Thyroid gland (tissue), 4 donors: ENCODE results near the gene LTA4H. TPM values are rescaled to one million over a fixed set of nuclear protein-coding genes. Genes with fewer than 3 reads are reported as not detected.

Experiments used
- DNase-seq, 2 donors: peaks; one replicate each; pipeline ENCODE4 v3.0.0-alpha.2; 2019
- H3K27ac ChIP-seq, 3 donors: fragments of 200-600 bp; sonication (generic); 1 replicate in 2 of 3; 2 replicates in 1 of 3; pipeline ENCODE4 v1.5.1; 2016 to 2019; ENCODE audit warnings: mild to moderate bottlenecking in 1 of 3, moderate library complexity in 1 of 3
- H3K27me3 ChIP-seq: fragments of 200-600 bp; sonication (generic); one replicate; pipeline ENCODE4 v1.5.1; 2019
- H3K36me3 ChIP-seq, 2 donors: fragments of 200-600 bp; sonication (generic); one replicate each; pipeline ENCODE4 v1.5.1; 2016 to 2019
- H3K4me1 ChIP-seq, 2 donors: fragments of 200-600 bp; sonication (generic); one replicate each; pipeline ENCODE4 v1.5.1; 2017 to 2019
- H3K4me3 ChIP-seq, 3 donors: fragments of 200-600 bp; sonication (generic); replicated peaks in 1 of 3; 1 replicate in 2 of 3; 2 replicates in 1 of 3; pipeline ENCODE4 v1.5.1; 2016; ENCODE audit warnings: mild to moderate bottlenecking in 1 of 3
- H3K9me3 ChIP-seq: fragments of 200-600 bp; sonication (generic); one replicate; pipeline ENCODE4 v1.5.1; 2017
- POLR2A ChIP-seq, 2 donors: fragments of 450-650 bp; IDR thresholded peaks; one replicate each; pipeline ENCODE4 v1.6.1; 2017; ENCODE audit warnings: antibody characterized with exemption in 2 of 2, mild to moderate bottlenecking in 2 of 2, moderate library complexity in 1 of 2
- WGBS, 2 donors: methylation state at CpG; one replicate each; pipeline ENCODE4 v1.1.5; 2017; 5-methylcytosine and 5-hydroxymethylcytosine counted together
- intact Hi-C: fragments of 100-400 bp; cut with DNase I; formaldehyde crosslinking; loops from one replicate; pipeline ENCODE4 v1.15.1; 2023
- total RNA-seq, 4 donors: library from RNA; depleted of rRNA; stranded (reverse); fragments of >200 nt; gene quantifications; one replicate each; pipeline ENCODE4 v1.2.3, GENCODE V29; 2016
- TF ChIP-seq, protein P1 (sequence below), 6 experiments: fragments of 200-600 bp in 3 of 6; fragments of 450-650 bp in 3 of 6; sonication (generic) in 3 of 6; IDR thresholded peaks; one replicate each; pipeline ENCODE4 v1.5.1; 2016 to 2019; ENCODE audit warnings: antibody characterized with exemption in 6 of 6, mild to moderate bottlenecking in 2 of 6, inconsistent platforms in 1 of 6, moderate library complexity in 1 of 6

Gene LTA4H
- total RNA-seq, 4 donors from 2014 or later, result 70.1 to 102 (median 75.0) TPM

DNA sequence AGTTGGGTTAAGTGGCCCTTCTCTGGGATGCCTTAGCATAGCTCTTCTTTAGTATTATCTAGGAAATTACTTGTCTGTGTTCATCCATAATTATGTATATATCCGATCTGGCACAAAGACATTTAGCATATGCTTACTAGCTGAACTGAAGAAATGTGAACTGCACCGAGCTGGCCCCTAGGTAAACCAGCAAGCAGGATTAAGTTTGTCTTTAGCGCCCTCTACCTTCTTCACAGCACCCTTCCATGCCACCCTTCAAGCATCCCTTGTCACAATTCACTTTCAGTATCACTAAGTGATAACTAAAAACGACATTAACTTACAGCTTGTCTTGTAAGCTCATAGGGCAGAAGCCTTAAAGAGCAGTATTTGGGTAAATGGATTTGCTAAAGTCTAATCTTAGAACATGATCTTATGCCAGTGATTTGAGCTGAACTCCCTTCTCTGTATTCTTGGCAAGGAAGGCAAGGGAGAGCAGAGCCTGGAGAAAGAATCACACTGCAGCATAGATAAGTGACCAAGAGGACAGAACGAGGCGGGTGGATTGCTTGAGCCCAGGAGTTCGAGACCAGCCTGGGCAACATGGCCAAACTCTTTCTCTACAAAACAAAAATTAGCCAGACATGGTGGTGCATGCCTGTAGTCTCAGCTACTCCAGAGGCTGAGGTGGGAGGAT, 36.6 kb downstream of the LTA4H start:
- Histone ChIP-seq H3K4me3 (no peak overlapping the region), H3K27ac (no peak overlapping the region), H3K36me3 (peaks cover 10 to 13% of the 10 kb centered on the region in 2 donors), H3K9me3 (no peaks in the 10 kb centered on the region), H3K4me1 (no peaks in the 10 kb centered on the region), H3K27me3 (no peaks in the 10 kb centered on the region)
- 23 to 25% methylated on average over 7 of the region's 7 CpGs for whole genome bisulfite sequencing, 2 donors
- no peak for TF ChIP-seq POLR2A (IDR thresholded peaks at IDR 0.05)
- TF ChIP-seq, protein P1, sequence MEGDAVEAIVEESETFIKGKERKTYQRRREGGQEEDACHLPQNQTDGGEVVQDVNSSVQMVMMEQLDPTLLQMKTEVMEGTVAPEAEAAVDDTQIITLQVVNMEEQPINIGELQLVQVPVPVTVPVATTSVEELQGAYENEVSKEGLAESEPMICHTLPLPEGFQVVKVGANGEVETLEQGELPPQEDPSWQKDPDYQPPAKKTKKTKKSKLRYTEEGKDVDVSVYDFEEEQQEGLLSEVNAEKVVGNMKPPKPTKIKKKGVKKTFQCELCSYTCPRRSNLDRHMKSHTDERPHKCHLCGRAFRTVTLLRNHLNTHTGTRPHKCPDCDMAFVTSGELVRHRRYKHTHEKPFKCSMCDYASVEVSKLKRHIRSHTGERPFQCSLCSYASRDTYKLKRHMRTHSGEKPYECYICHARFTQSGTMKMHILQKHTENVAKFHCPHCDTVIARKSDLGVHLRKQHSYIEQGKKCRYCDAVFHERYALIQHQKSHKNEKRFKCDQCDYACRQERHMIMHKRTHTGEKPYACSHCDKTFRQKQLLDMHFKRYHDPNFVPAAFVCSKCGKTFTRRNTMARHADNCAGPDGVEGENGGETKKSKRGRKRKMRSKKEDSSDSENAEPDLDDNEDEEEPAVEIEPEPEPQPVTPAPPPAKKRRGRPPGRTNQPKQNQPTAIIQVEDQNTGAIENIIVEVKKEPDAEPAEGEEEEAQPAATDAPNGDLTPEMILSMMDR (IDR thresholded peaks at IDR 0.05), result peak in 5 of 6 experiments; percentile 36 to 76 (median 65)
- intact Hi-C loops, result loop anchor here (10.0 kb wide), 1 partner anchor 84 kb away; no protein-coding TSS in a partner anchor
- DNase-seq, result peak; percentile 36 to 45

DNA sequence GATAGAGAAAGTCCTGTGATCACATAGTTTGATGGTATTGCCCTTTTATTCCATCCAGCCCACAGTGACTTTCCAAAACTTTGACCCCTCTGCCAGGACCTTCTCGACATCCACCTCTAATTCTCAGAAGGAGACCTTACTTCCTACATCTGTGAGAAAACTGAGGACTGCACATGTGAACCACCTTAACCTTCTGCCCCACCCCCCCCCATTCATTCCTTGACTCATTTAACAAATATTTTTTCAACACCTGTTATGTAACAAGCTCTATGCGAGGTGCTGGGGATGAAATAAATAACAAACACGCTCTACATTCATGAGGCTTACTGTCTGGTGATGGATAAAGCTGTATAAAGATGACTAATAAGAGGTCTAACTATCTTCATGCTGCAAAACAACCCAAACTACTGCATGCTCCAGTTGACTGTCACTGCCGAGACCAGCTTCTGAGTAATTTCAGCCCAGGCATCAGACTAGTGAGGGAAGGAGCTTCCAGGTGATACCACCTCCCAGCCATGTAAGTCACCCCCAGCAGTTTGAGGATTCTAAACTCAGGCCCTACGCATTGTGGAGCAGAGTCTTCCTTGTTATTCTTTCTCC, 37.4 kb downstream of the LTA4H start:
- TF ChIP-seq, protein P1 (IDR thresholded peaks at IDR 0.05), result no peak
- TF ChIP-seq POLR2A (IDR thresholded peaks at IDR 0.05), result no peak
- H3K36me3 ChIP-seq, result peaks cover 7% of the 10 kb centered on the region in 2 donors
- H3K4me1 ChIP-seq, result no peaks in the 10 kb centered on the region
- no peaks in the 10 kb centered on the region for H3K27me3 ChIP-seq
- H3K27ac ChIP-seq, result no peak overlapping the region
- intact Hi-C loops, result loop anchor here (10.0 kb wide), 1 partner anchor 83 kb away; no protein-coding TSS in a partner anchor
- WGBS, 2 donors, result 80 to 90% methylated on average over 5 of the region's 5 CpGs
- H3K9me3 ChIP-seq, result no peaks in the 10 kb centered on the region
- no peak overlapping the region for H3K4me3 ChIP-seq
- no peak for DNase-seq

DNA sequence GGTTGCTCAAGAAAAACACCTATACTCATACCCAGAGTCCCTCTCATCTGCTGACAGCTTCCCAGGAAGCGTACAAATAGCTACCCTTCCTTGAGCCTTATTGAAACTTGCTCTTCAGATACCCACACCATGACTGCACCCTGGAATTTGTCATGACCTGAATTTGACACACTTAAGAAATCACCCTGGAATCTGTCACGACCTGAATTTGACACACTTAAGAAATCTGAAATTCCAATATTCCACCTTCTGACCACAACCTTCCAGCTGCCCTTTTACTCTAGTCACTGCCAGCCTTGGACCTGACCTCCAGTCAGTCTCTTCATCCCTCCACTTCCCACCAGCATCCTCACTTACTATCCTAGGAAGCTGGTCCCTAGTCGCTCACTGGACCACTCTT, 38.1 kb downstream of the LTA4H start:
- intact Hi-C loops, result loop anchor here (10.0 kb wide), 1 partner anchor 82 kb away; no protein-coding TSS in a partner anchor
- TF ChIP-seq, protein P1 (IDR thresholded peaks at IDR 0.05), result no peak
- no peak for TF ChIP-seq POLR2A (IDR thresholded peaks at IDR 0.05)
- WGBS, 2 donors, result 81 to 87% methylated on average over 3 of the region's 3 CpGs

DNA sequence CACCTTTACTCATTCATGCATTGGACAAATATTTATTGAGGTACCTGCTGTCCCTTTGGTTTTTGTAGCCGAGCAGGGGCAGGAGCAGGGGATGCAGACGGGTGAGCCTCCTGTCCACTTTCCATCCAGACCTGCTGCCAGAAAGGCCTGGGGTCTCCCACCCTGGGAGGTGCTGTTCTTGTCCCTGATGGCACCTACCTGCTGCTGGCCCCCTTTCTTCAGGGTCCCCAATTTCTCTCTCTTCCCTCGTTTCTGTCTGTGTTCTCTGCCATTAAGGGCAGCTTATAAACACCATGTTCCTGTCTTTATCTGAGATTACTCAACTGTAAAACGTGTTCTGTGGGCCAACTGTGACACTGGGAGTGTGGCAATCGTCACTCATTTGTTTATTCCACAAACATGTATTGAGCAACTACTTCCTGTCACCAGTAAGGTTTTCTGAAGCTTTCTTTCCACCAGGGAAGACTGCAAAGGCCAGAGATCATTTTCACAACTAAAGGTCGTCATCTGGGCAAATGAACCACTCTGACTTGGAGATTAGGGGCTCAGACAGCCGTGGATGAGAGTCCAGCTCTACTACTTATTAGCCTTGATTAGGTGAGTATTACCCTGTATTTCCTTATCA, 39.2 kb downstream of the LTA4H start, which contains the start of gene HAL:
Gene HAL, minus strand, starts transcription at position 311 of the 625 bp plus-strand sequence. CDS start 434 bp downstream, outside the sequence.
- peaks cover 0 to 4% of the 10 kb centered on the region in 2 donors for H3K36me3 ChIP-seq
- no peak within 1 kb of the TSS for H3K4me3 ChIP-seq
- no peaks in the 10 kb centered on the region for H3K9me3 ChIP-seq
- no peak within 1 kb of the TSS for H3K27ac ChIP-seq
- WGBS, 2 donors, result 77 to 79% methylated on average over 7 of the region's 7 CpGs
- TF ChIP-seq, protein P1 (IDR thresholded peaks at IDR 0.05), result no peak
- no peak for TF ChIP-seq POLR2A (IDR thresholded peaks at IDR 0.05)
- no peaks in the 10 kb centered on the region for H3K27me3 ChIP-seq
- H3K4me1 ChIP-seq, result no peaks in the 10 kb centered on the region
- DNase-seq, result no peak
- intact Hi-C loops, result loop anchor here (10.0 kb wide), 1 partner anchor 81 kb away; no protein-coding TSS in a partner anchor

More for the DNA sequence above, 38.1 kb downstream of the LTA4H start:
- H3K36me3 ChIP-seq, result peaks cover 0 to 4% of the 10 kb centered on the region in 2 donors
- no peak overlapping the region for H3K27ac ChIP-seq
- no peaks in the 10 kb centered on the region for H3K27me3 ChIP-seq
- DNase-seq, result no peak
- H3K4me1 ChIP-seq, result no peaks in the 10 kb centered on the region
- H3K4me3 ChIP-seq, result no peak overlapping the region
- no peaks in the 10 kb centered on the region for H3K9me3 ChIP-seq
